ENCODE results near the gene MTOR.

DNA sequence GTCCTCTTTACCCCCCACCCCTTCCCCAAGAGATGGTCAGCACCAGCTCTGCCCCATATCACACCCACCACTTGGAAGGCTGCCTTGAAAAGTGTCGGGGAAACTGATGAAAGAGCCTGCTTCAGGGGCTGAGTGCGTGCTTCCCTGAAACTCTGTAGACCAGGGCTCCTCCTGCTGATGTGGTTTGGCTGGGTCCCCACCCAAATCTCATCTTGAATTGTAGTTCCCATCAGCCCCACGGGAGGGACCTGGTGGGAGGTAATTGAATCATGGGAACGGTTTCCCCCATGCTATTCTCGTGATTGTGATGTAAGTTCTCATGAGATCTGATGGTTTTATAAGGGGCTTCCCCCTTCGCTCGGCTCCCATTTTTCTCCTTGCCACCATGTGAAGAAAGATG, 47.0 kb upstream of the MTOR start:
- TF ChIP-seq, protein P1, sequence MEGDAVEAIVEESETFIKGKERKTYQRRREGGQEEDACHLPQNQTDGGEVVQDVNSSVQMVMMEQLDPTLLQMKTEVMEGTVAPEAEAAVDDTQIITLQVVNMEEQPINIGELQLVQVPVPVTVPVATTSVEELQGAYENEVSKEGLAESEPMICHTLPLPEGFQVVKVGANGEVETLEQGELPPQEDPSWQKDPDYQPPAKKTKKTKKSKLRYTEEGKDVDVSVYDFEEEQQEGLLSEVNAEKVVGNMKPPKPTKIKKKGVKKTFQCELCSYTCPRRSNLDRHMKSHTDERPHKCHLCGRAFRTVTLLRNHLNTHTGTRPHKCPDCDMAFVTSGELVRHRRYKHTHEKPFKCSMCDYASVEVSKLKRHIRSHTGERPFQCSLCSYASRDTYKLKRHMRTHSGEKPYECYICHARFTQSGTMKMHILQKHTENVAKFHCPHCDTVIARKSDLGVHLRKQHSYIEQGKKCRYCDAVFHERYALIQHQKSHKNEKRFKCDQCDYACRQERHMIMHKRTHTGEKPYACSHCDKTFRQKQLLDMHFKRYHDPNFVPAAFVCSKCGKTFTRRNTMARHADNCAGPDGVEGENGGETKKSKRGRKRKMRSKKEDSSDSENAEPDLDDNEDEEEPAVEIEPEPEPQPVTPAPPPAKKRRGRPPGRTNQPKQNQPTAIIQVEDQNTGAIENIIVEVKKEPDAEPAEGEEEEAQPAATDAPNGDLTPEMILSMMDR (IDR thresholded peaks at IDR 0.05 in 8 of 11, conservative IDR thresholded peaks at IDR 0.05 in 3 of 11), result no peak
- TF ChIP-seq POLR2A (IDR thresholded peaks at IDR 0.05), result no peak

Data from spleen (tissue), 7 donors.